Esophagus squamous epithelium (tissue), 5 donors: ENCODE data around the gene LPP. TPM values are rescaled to one million over a fixed set of nuclear protein-coding genes. Genes with fewer than 3 reads are reported as not detected.

ENCODE experiments used
- DNase-seq: peaks from one replicate; lab custom pipeline; 2025; lab: John Stamatoyannopoulos, UW
- H3K27ac ChIP-seq, 4 donors: fragments of 200-600 bp; sonication (generic); one replicate each; pipeline ENCODE4 v1.5.1; 2016 to 2019; ENCODE audit warnings: mild to moderate bottlenecking in 1 of 4
- H3K27me3 ChIP-seq, 4 donors: fragments of 200-600 bp; sonication (generic); 1 replicate in 3 of 4; 2 replicates in 1 of 4; pipeline versions ENCODE4 v1.5.1 to v1.6.0; 2017 to 2021; ENCODE audit warnings: antibody characterized with exemption in 1 of 4
- H3K36me3 ChIP-seq, 3 donors: fragments of 200-600 bp; sonication (generic); one replicate each; pipeline ENCODE4 v1.5.1; 2016 to 2019
- H3K4me1 ChIP-seq, 3 donors: fragments of 200-600 bp; sonication (generic); one replicate each; pipeline ENCODE4 v1.5.1; 2017 to 2019
- H3K4me3 ChIP-seq, 4 donors: fragments of 200-600 bp; sonication (generic); 1 replicate in 3 of 4; 2 replicates in 1 of 4; pipeline ENCODE4 v1.5.1; 2016 to 2019; ENCODE audit warnings: mild to moderate bottlenecking in 2 of 4, moderate library complexity in 1 of 4
- H3K9me3 ChIP-seq, 3 donors: fragments of 200-600 bp; sonication (generic); one replicate each; pipeline ENCODE4 v1.5.1; 2016 to 2019
- CTCF ChIP-seq, 6 experiments: fragments of 450-650 bp in 4 of 6; fragments of 200-600 bp in 2 of 6; sonication (generic) in 2 of 6; IDR thresholded peaks; one replicate each; pipeline ENCODE4 v1.5.1; 2016 to 2019; ENCODE audit warnings: antibody characterized with exemption in 6 of 6, mild to moderate bottlenecking in 4 of 6, moderate library complexity in 4 of 6
- POLR2A ChIP-seq, 4 donors: fragments of 450-650 bp; IDR thresholded peaks; one replicate each; pipeline ENCODE4 v1.6.1; 2017; ENCODE audit warnings: antibody characterized with exemption in 4 of 4, mild to moderate bottlenecking in 4 of 4, moderate library complexity in 3 of 4
- WGBS, 2 donors: methylation state at CpG; one replicate each; pipeline ENCODE4 v1.1.5; 2018; 5-methylcytosine and 5-hydroxymethylcytosine counted together
- intact Hi-C: fragments of 100-400 bp; cut with DNase I; formaldehyde crosslinking; loops from one replicate; pipeline ENCODE4 v1.15.0; 2022
- total RNA-seq, 4 donors: library from RNA; depleted of rRNA; stranded (reverse); fragments of >200 nt; gene quantifications; one replicate each; pipeline ENCODE4 v1.1.0, GENCODE V29; 2016
- donor health status: DM: yes; HTN: yes; CAD: no.

LPP gene
- total RNA-seq, 4 donors from 2014 or later = 41.4 to 369 (median 97.3) TPM

- TF ChIP-seq CTCF (IDR thresholded peaks at IDR 0.05) = no peak
- TF ChIP-seq POLR2A (IDR thresholded peaks at IDR 0.05) = no peak
- intact Hi-C loops = no loop called here
- Histone ChIP-seq H3K27ac (no peak overlapping the region), H3K27me3 (no peaks in the 10 kb centered on the region), H3K9me3 (no peaks in the 10 kb centered on the region), H3K36me3 (no peaks in the 10 kb centered on the region), H3K4me1 (peaks cover 0 to 35% (median 2%) of the 10 kb centered on the region in 3 donors), H3K4me3 (no peak overlapping the region)
- DNase-seq = no peak
- WGBS, 2 donors = 72 to 81% methylated on average over 3 of the region's 3 CpGs
Observed at GRCh38 chr3:188383748-188384147, 229.8 kb downstream of the LPP start.

- DNase-seq = no peak
- no peak for TF ChIP-seq CTCF (IDR thresholded peaks at IDR 0.05)
- no peak for TF ChIP-seq POLR2A (IDR thresholded peaks at IDR 0.05)
- peak overlapping the region in 2 of 4 donors; percentile 9 to 17 for H3K27ac ChIP-seq
- WGBS, 2 donors = 72 to 74% methylated on average over 4 of the region's 4 CpGs
- no peaks in the 10 kb centered on the region for H3K9me3 ChIP-seq
- H3K36me3 ChIP-seq = no peaks in the 10 kb centered on the region
- H3K4me3 ChIP-seq = no peak overlapping the region
- H3K27me3 ChIP-seq = no peaks in the 10 kb centered on the region
- peaks cover 6 to 51% (median 15%) of the 10 kb centered on the region in 3 donors for H3K4me1 ChIP-seq
- intact Hi-C loops = no loop called here
Observed at GRCh38 chr3:188385295-188385694, 231.3 kb downstream of the LPP start.

GRCh38 chr3:188389711-188390342 is 235.9 kb downstream of the LPP start:
- H3K4me1 ChIP-seq = peaks cover 16 to 84% (median 27%) of the 10 kb centered on the region in 3 donors
- peak overlapping the region; percentile 72 to 90 (median 86) for H3K27ac ChIP-seq
- H3K36me3 ChIP-seq = no peaks in the 10 kb centered on the region
- peak overlapping the region in 1 of 4 donors; percentile 14 for H3K4me3 ChIP-seq
- no peaks in the 10 kb centered on the region for H3K27me3 ChIP-seq
- intact Hi-C loops = no loop called here
- TF ChIP-seq POLR2A (IDR thresholded peaks at IDR 0.05) (no peak), CTCF (IDR thresholded peaks at IDR 0.05) (no peak)
- peak; percentile 4 for DNase-seq
- H3K9me3 ChIP-seq = no peaks in the 10 kb centered on the region
- 19 to 32% methylated on average over 5 of the region's 5 CpGs for WGBS, 2 donors

- TF ChIP-seq POLR2A (IDR thresholded peaks at IDR 0.05) = no peak
- no peak for TF ChIP-seq CTCF (IDR thresholded peaks at IDR 0.05)
- Histone ChIP-seq H3K9me3 (no peaks in the 10 kb centered on the region), H3K4me3 (peak overlapping the region in 1 of 4 donors; percentile 14), H3K36me3 (no peaks in the 10 kb centered on the region), H3K27ac (peak overlapping the region; percentile 72 to 90 (median 86)), H3K27me3 (no peaks in the 10 kb centered on the region), H3K4me1 (peaks cover 16 to 85% (median 27%) of the 10 kb centered on the region in 3 donors)
- DNase-seq = no peak
- WGBS, 2 donors = 13 to 15% methylated on average over 4 of the region's 4 CpGs
- intact Hi-C loops = no loop called here
Observed at GRCh38 chr3:188390343-188390718, 236.4 kb downstream of the LPP start.

- H3K4me1 ChIP-seq = peaks cover 16 to 84% (median 24%) of the 10 kb centered on the region in 3 donors
- H3K27me3 ChIP-seq = no peaks in the 10 kb centered on the region
- no peak for DNase-seq
- TF ChIP-seq POLR2A (IDR thresholded peaks at IDR 0.05) (no peak), CTCF (IDR thresholded peaks at IDR 0.05) (peak in 1 of 6 experiments; percentile 24)
- 63 to 65% methylated on average over 8 of the region's 8 CpGs for WGBS, 2 donors
- peak overlapping the region; percentile 72 to 90 (median 86) for H3K27ac ChIP-seq
- intact Hi-C loops = no loop called here
- H3K36me3 ChIP-seq = no peaks in the 10 kb centered on the region
- no peaks in the 10 kb centered on the region for H3K9me3 ChIP-seq
- H3K4me3 ChIP-seq = no peak overlapping the region
Observed at GRCh38 chr3:188390775-188391443, 237.0 kb downstream of the LPP start.
